ENCODE results near the gene GABARAP.

Gene GABARAP

GRCh38 chr17:7223375-7223774 lies 18.9 kb downstream of the GABARAP start:
- H3K4me3 ChIP-seq (ENCODE audit: low read length, poor library complexity, severe bottlenecking) = no peak overlapping the region
- H3K36me3 ChIP-seq (ENCODE audit: insufficient read depth, low read length) = peaks cover 48% of the 10 kb centered on the region; the same call in 1 of the 2 replicates
- H2AFZ ChIP-seq (ENCODE audit: low read length) = no peak overlapping the region
- H3K9me2 ChIP-seq (replicated peaks; ENCODE audit: low read depth, low read length) = no peaks in the 10 kb centered on the region
- H3K9me3 ChIP-seq (ENCODE audit: insufficient read depth, low read depth, low read length) = no peaks in the 10 kb centered on the region
- H3K9ac ChIP-seq (ENCODE audit: low read depth, low read length, poor library complexity, severe bottlenecking) = no peak overlapping the region
- H3K27me3 ChIP-seq (ENCODE audit: insufficient read depth, low read length, poor library complexity, severe bottlenecking) = no peaks in the 10 kb centered on the region
- H3K4me2 ChIP-seq (ENCODE audit: low read depth, low read length, poor library complexity, severe bottlenecking) = no peak overlapping the region
- TF ChIP-seq CTCF (conservative IDR thresholded peaks at IDR 0.05; ENCODE audit: low read length) (no peak), EZH2phosphoT487 (IDR thresholded peaks at IDR 0.05; ENCODE audit: borderline replicate concordance) (no peak)
- H3K79me2 ChIP-seq (ENCODE audit: insufficient read depth, low read length) = peaks cover 22% of the 10 kb centered on the region; the same call in 1 of the 2 replicates
- H3F3A ChIP-seq (ENCODE audit: low read depth) = no peaks in the 10 kb centered on the region
- H3K4me1 ChIP-seq (ENCODE audit: insufficient read depth, low read length, poor library complexity, severe bottlenecking) = peaks cover 18% of the 10 kb centered on the region
- H4K20me1 ChIP-seq (ENCODE audit: insufficient read depth, low read length, poor library complexity, severe bottlenecking) = peaks cover 13% of the 10 kb centered on the region

- peaks cover 22% of the 10 kb centered on the region for H3K4me1 ChIP-seq (ENCODE audit: insufficient read depth, low read length, poor library complexity, severe bottlenecking)
- H3K9ac ChIP-seq (ENCODE audit: low read depth, low read length, poor library complexity, severe bottlenecking) = no peak overlapping the region
Measured at GRCh38 chr17:7222972-7223292, 19.3 kb downstream of the GABARAP start.

GRCh38 chr17:7222093-7222971 lies 19.9 kb downstream of the GABARAP start:
- Histone ChIP-seq H3K4me1 (ENCODE audit: insufficient read depth, low read length, poor library complexity, severe bottlenecking) (peaks cover 26% of the 10 kb centered on the region), H3K4me3 (ENCODE audit: low read length, poor library complexity, severe bottlenecking) (no peak overlapping the region), H3K27me3 (ENCODE audit: insufficient read depth, low read length, poor library complexity, severe bottlenecking) (no peaks in the 10 kb centered on the region), H3K9me2 (replicated peaks; ENCODE audit: low read depth, low read length) (no peaks in the 10 kb centered on the region), H3K9me3 (ENCODE audit: insufficient read depth, low read depth, low read length) (no peaks in the 10 kb centered on the region), H3F3A (ENCODE audit: low read depth) (no peaks in the 10 kb centered on the region), H3K79me2 (ENCODE audit: insufficient read depth, low read length) (peaks cover 15% of the 10 kb centered on the region; the same call in 1 of the 2 replicates), H3K4me2 (ENCODE audit: low read depth, low read length, poor library complexity, severe bottlenecking) (no peak overlapping the region), H4K20me1 (ENCODE audit: insufficient read depth, low read length, poor library complexity, severe bottlenecking) (peaks cover 13% of the 10 kb centered on the region), H3K36me3 (ENCODE audit: insufficient read depth, low read length) (peaks cover 38% of the 10 kb centered on the region; the same call in 1 of the 2 replicates), H2AFZ (ENCODE audit: low read length) (no peak overlapping the region), H3K9ac (ENCODE audit: low read depth, low read length, poor library complexity, severe bottlenecking) (no peak overlapping the region)
- TF ChIP-seq EZH2phosphoT487 (IDR thresholded peaks at IDR 0.05; ENCODE audit: borderline replicate concordance) = no peak
- no peak for TF ChIP-seq CTCF (conservative IDR thresholded peaks at IDR 0.05; ENCODE audit: low read length)

More at GRCh38 chr17:7222972-7223292, 19.3 kb downstream of the GABARAP start:
- H3K36me3 ChIP-seq (ENCODE audit: insufficient read depth, low read length) = peaks cover 43% of the 10 kb centered on the region; the same call in 1 of the 2 replicates
- TF ChIP-seq EZH2phosphoT487 (IDR thresholded peaks at IDR 0.05; ENCODE audit: borderline replicate concordance) = no peak
- no peak for TF ChIP-seq CTCF (conservative IDR thresholded peaks at IDR 0.05; ENCODE audit: low read length)
- no peak overlapping the region for H3K4me3 ChIP-seq (ENCODE audit: low read length, poor library complexity, severe bottlenecking)
- H3F3A ChIP-seq (ENCODE audit: low read depth) = no peaks in the 10 kb centered on the region
- peaks cover 13% of the 10 kb centered on the region for H4K20me1 ChIP-seq (ENCODE audit: insufficient read depth, low read length, poor library complexity, severe bottlenecking)
- peaks cover 17% of the 10 kb centered on the region; the same call in 1 of the 2 replicates for H3K79me2 ChIP-seq (ENCODE audit: insufficient read depth, low read length)
- H3K4me2 ChIP-seq (ENCODE audit: low read depth, low read length, poor library complexity, severe bottlenecking) = no peak overlapping the region
- no peaks in the 10 kb centered on the region for H3K9me2 ChIP-seq (replicated peaks; ENCODE audit: low read depth, low read length)
- H3K27me3 ChIP-seq (ENCODE audit: insufficient read depth, low read length, poor library complexity, severe bottlenecking) = no peaks in the 10 kb centered on the region
- H3K9me3 ChIP-seq (ENCODE audit: insufficient read depth, low read depth, low read length) = no peaks in the 10 kb centered on the region
- no peak overlapping the region for H2AFZ ChIP-seq (ENCODE audit: low read length)
